Pancreas (tissue), 10 donors: ENCODE data around the gene CAMTA2. TPM values are rescaled to one million over a fixed set of nuclear protein-coding genes. Genes with fewer than 3 reads are reported as not detected.

Experiments
- ATAC-seq, 4 donors: fragments of 200-7000 bp; cut with Tn5 transposase; one replicate each; pipeline versions ENCODE4 v1.8.0 to v1.9.1; 2020; ENCODE audit warnings: mild to moderate bottlenecking in 4 of 4, moderate library complexity in 4 of 4
- DNase-seq, 6 donors: peaks; one replicate each; pipeline ENCODE4 v3.0.0-alpha.2; 2020
- FAIRE-seq: peaks from 2 replicates; lab custom pipeline; 2012; peaks lifted over from hg19 to GRCh38; lab: Jason Lieb, UNC
- H3K27ac ChIP-seq, 4 donors: fragments of 200-600 bp; sonication (generic); 1 replicate in 3 of 4; 2 replicates in 1 of 4; pipeline versions ENCODE4 v1.5.0 to v1.8.0; 2020
- H3K27me3 ChIP-seq, 4 donors: fragments of 200-600 bp; one replicate each; pipeline ENCODE4 v1.8.0; 2021
- H3K36me3 ChIP-seq, 3 donors: fragments of 200-600 bp; sonication (generic) in 1 of 3; one replicate each; pipeline versions ENCODE4 v1.5.0 to v1.8.0; 2020 to 2021
- H3K4me1 ChIP-seq, 3 donors: fragments of 200-600 bp; one replicate each; pipeline ENCODE4 v1.8.0; 2021
- H3K4me3 ChIP-seq, 4 donors: fragments of 200-600 bp; sonication (generic) in 2 of 4; one replicate each; pipeline versions ENCODE4 v1.5.0 to v1.8.0; 2020 to 2021
- H3K9me3 ChIP-seq, 4 donors: fragments of 200-600 bp; one replicate each; pipeline ENCODE4 v1.8.0; 2021
- CTCF ChIP-seq, 4 donors: fragments of 200-600 bp; sonication (generic) in 3 of 4; IDR thresholded peaks; one replicate each; pipeline versions ENCODE4 v1.5.0 to v1.8.0; 2021; ENCODE audit warnings: antibody characterized with exemption in 4 of 4
- WGBS, 2 donors: extraction: QIAGEN DNeasy Blood & Tissue Kit; methylation state at CpG; one replicate each; pipeline ENCODE4 v1.1.7; 2013; 5-methylcytosine and 5-hydroxymethylcytosine counted together
- intact Hi-C, 3 donors: fragments of 100-400 bp; cut with DNase I; formaldehyde crosslinking; loops; one replicate each; pipeline versions ENCODE4 v1.11.1 to v1.14.2; 2022
- polyA plus RNA-seq, 2 donors: library from polyadenylated mRNA; stranded (reverse); fragments of 200-250 nt; gene quantifications; one replicate each; pipeline ENCODE4 v1.2.3, GENCODE V29; 2013
- total RNA-seq, 6 donors: library from RNA; stranded (reverse); fragmentation: NEBNext Ultra II Directional in 4 of 6; extraction: Animal tissue kit (Norgen Biotek cat#: 25700) in 4 of 6; gene quantifications; one replicate each; pipeline versions ENCODE4 v1.2.1 to v1.2.4, GENCODE V29; 2021 to 2023
- donor health status: healthy with polysubstance abuse.
- donor health status: DM: no; HTN: no; CAD: no; lungs with moderate emphysema.
- donor health status: DM: no; HTN: no; CAD: no.
- donor health status: control.
- donor health status: control.
- donor health status: Bipolar disorder and iron deficiency.
- donor health status: DM: yes; HTN: yes; CAD: no.
- donor health status: DM: no; HTN: no; CAD: no.
- donor health status: DM: no; HTN: no; CAD: no.
- donor health status: DM: yes; HTN: yes; CAD: no.

Gene CAMTA2
- total RNA-seq, result 10 to 100 TPM; 13.6 to 28.0 (median 19.8) TPM
- 10 to 100 TPM; 68.1 to 86.3 TPM for polyA plus RNA-seq

GRCh38 chr17:4986951-4987766 lies at the start of gene CAMTA2:
Gene CAMTA2 (minus strand): TSS chr17:4987675. CDS start chr17:4986222, 1,453 bp downstream.
- Histone ChIP-seq H3K27ac (peak within 1 kb of the TSS; percentile 82 to 96 (median 90)), H3K9me3 (no peaks in the 10 kb centered on the region), H3K36me3 (peaks cover 0 to 6% (median 0%) of the 10 kb centered on the region in 3 donors), H3K27me3 (no peaks in the 10 kb centered on the region), H3K4me3 (peak within 1 kb of the TSS; percentile 82 to 94 (median 84)), H3K4me1 (peaks cover 0 to 16% (median 4%) of the 10 kb centered on the region in 3 donors)
- peak; percentile 86 to 95 (median 90) for DNase-seq
- intact Hi-C loops, result loop anchor here in 1 of 3 donors (10.0 kb wide), 1 partner anchor 52 kb away; the partner anchor contains the start of gene GP1BA
- WGBS, 2 donors, result 0% methylated on average over 59 to 78 of the region's 78 CpGs
- no peak for FAIRE-seq
- ATAC-seq, result peak; percentile 91 to 95 (median 92)
- TF ChIP-seq CTCF (IDR thresholded peaks at IDR 0.05), result peak; percentile 37 to 64 (median 58)

- no peak for ATAC-seq
- Histone ChIP-seq H3K36me3 (no peaks in the 10 kb centered on the region), H3K4me1 (no peaks in the 10 kb centered on the region), H3K27ac (no peak within 1 kb of the TSS), H3K4me3 (peak within 1 kb of the TSS in 1 of 4 donors; percentile 23), H3K9me3 (no peaks in the 10 kb centered on the region), H3K27me3 (no peaks in the 10 kb centered on the region)
- FAIRE-seq, result no peak
- TF ChIP-seq CTCF (IDR thresholded peaks at IDR 0.05), result no peak
- 7 to 9% methylated on average over 21 to 24 of the region's 24 CpGs for WGBS, 2 donors
- intact Hi-C loops, result no loop called here
- peak in 2 of 6 donors; percentile 24 to 53 for DNase-seq
These were observed 47.8 kb upstream of the CAMTA2 start, which contains the start of gene SLC52A1 for GRCh38 chr17:5035315-5035714. Gene SLC52A1 (minus strand): TSS chr17:5035426. CDS start chr17:5034606, 820 bp downstream.

GRCh38 chr17:5034651-5035050 lies 47.2 kb upstream of the CAMTA2 start:
- Histone ChIP-seq H3K36me3 (no peaks in the 10 kb centered on the region), H3K4me3 (no peak overlapping the region), H3K4me1 (no peaks in the 10 kb centered on the region), H3K27ac (no peak overlapping the region), H3K27me3 (no peaks in the 10 kb centered on the region), H3K9me3 (no peaks in the 10 kb centered on the region)
- 74 to 87% methylated on average over 14 of the region's 14 CpGs for WGBS, 2 donors
- no peak for FAIRE-seq
- intact Hi-C loops, result no loop called here
- ATAC-seq, result no peak
- no peak for TF ChIP-seq CTCF (IDR thresholded peaks at IDR 0.05)
- DNase-seq, result peak in 1 of 6 donors; percentile 54

- no peak for DNase-seq
- Histone ChIP-seq H3K4me3 (no peak overlapping the region), H3K27me3 (no peaks in the 10 kb centered on the region), H3K4me1 (no peaks in the 10 kb centered on the region), H3K36me3 (no peaks in the 10 kb centered on the region), H3K27ac (no peak overlapping the region), H3K9me3 (no peaks in the 10 kb centered on the region)
- 88 to 90% methylated on average over 5 of the region's 5 CpGs for WGBS, 2 donors
- intact Hi-C loops, result no loop called here
- ATAC-seq, result no peak
- no peak for FAIRE-seq
- TF ChIP-seq CTCF (IDR thresholded peaks at IDR 0.05), result no peak
These were observed 46.6 kb upstream of the CAMTA2 start for GRCh38 chr17:5034063-5034462.
